HG03025 (cell line): ENCODE data around the gene HOXD3.

Source experiments
- ATAC-seq: cut with Tn5 transposase; IDR thresholded peaks from one replicate; pipeline ENCODE4 v1.9.1; 2021; ENCODE audit warnings: mild to moderate bottlenecking, moderate library complexity; ENCODE audit not compliant: unreplicated experiment, low FRiP score

HOXD3 gene

DNA sequence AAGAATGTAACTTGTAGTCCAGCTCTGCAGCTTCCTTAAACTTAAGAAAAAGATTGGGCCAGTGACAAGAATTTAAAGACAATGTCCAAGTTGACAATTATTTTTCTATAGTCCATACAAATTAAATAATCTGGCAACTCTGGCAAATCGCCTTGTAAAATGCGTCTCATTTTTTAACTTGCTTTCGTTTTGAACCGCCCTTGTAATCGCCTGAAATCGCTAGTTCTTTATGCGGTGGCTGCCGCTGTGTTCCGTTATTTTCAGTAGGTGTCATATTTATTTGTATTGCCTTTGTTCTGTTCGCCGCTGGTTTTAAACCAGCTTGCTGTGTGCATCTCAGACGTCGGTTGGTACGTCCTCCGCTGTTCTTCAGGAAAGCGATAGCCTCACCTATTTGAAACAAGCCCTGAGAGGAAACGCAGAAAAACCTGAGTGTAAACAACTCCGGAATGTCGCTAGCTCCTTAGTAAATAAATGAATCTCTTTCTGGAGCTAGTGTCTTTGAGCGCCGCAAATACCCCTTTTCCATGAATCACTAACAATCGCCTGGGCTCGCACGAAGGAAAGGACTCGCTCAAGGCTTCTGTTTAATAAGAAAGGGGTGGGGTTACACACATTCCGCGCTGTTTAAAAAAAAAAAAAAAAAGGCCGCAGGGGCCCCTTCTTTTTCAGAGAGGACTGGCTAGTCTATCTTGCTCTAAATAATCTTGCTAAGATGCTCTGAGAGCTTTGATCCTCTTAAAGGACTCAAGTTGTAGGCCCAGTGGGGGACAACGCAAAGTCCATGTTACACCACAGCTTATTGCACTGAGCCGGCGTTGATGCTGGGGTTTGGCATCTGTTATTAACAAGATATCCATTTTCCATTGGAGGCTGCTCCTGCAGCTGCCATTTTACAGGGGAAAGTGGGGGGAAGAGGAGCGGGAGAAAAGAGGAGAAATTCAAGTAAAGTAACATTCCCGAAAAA is 24.6 kb upstream of the HOXD3 start:
- ATAC-seq, result no peak

DNA sequence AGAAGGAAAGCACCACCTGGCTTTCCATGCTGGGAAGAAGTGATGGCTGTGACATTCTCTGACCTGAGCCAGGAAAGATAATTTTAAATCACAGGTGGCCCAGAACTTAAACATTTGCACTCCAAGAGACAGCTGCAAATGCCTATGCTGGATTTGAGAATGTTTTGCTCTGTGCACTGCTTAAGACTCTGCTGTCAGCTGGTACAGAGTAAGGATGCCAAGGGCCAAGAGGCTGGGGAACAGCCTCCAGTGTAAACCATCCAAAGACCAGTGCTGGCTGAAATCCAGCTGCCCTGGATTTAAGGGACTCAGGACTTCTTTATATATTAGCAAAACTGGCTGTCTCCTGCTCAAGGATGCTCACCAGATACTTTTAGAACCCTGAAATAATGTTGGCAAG is 23.7 kb upstream of the HOXD3 start:
- ATAC-seq, result no peak

DNA sequence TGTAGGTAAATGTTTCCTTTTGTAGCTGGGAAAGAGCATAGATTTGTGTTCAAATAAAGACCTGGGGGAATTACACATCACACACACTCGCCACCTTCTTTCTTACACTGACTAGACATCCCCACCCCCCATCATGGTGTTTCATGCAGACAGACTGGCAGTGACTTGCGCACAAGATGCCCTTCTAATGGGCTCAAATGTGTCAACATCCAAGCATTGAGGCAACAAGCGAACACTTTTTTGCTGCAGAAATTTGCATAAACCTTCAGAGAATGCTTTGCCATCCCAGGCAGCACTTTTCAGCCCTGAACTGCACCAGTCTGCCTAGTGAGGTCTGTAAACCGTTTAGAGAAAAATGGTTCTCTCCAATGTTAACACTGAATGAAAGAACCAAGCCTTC is 23.1 kb upstream of the HOXD3 start:
- ATAC-seq, result no peak

DNA sequence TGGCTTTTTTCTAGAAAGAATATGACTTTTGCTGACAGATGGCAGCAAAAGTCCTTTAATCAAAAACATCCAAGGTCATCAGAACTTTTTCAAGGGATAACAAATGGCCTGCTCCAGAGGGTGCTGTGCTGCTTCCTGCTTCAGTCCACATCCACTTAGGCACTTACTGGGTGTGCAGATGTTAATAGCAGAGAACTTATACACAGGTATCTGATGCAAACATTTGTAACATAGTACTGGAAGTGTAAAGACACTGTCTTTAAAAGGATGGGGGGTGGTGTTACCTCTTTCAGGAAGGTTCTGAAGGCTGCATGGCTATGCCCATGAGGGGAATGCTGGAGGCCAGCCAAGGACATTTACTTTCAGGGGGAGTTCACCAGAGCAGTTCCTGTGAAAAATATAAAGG is 22.1 kb upstream of the HOXD3 start:
- no peak for ATAC-seq

DNA sequence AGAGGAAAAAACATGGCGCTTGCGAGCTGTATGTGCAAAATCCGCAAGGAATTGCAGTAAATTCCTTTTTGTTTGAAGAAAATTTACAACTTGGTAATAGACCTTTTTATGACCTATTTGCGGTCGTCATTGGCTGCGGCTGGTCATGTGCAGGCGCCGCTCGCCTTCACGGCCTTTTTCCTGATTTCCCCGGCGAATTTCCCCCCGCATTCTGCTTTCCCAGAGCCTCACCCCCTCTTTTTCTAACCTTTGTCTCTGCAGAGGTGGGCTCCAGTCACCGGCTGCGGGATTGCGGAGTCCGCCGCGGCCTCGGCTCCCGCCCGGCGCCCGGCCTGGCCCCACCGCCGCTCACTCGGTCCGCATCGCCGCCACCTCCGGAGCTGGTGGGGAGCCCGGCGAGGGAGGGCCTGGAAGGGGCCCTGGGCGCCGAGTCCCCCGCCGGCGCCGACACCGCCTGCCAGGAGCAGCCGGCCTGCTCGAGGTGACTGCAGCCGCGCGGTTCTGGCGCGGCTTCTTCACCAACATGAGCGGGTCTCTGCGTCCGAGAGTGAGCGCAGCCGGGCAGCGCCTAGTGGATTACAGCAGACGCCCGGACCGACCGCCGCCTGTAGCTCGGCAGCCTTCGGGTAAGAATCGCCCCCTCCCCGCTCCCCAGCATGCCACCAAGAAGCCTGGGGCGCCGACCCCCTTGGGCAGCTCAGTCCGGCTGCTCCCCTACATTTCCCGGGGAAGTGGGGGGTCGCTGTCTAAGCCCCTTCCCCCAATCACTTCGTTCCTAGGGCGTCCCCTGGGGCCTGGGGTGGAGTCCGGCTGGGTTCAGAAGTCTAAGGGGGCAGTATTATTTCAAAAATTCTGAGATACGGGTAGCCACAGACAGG is 20.5 kb upstream of the HOXD3 start:
- no peak for ATAC-seq

DNA sequence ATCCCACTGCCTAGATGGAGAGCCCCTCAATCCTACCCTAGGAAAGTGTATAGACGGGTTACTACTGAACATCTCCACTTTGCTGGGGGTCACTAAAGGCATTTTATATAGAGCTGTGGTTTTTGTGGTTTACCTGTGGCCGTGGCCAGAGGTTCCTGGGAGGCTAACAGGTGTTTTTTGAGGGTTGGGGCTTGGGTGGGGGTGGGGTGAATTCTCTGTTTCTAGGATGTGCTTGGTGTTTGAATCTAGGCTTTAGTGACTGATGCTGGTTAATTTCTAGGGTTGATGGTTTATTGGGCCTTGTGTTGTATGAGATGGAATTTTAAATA is 19.9 kb upstream of the HOXD3 start:
- no peak for ATAC-seq

DNA sequence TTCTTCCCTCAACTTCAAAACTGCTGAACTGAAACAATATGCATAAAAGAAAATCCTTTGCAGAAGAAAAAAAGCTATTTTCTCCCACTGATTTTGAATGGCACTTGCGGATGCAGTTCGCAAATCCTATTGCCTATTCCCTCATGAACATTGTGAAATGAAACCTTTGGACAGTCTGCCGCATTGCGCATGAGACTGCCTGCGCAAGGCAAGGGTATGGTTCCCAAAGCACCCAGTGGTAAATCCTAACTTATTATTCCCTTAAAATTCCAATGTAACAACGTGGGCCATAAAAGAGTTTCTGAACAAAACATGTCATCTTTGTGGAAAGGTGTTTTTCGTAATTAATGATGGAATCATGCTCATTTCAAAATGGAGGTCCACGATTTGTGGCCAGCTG is 19.2 kb upstream of the HOXD3 start:
- ATAC-seq, result no peak

DNA sequence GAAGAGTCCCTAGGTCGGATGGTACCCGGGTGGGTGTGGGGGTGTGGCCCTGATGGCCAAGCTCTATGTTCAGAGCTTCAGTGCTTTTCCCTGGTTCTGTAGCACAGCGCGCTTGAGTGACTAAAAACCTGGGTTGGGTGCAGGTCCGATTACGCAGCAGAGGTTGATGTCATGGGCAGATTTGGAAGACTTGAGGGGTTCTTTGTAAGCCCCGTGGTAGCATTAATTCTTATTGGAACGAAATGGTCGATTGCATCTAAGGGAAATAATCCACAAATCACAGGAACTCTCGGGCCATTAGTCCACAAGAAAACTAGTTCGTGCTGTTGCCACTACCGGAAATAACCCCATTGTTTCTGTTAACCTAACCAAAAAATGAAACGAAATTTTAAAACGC is 18.6 kb upstream of the HOXD3 start:
- ATAC-seq, result no peak

DNA sequence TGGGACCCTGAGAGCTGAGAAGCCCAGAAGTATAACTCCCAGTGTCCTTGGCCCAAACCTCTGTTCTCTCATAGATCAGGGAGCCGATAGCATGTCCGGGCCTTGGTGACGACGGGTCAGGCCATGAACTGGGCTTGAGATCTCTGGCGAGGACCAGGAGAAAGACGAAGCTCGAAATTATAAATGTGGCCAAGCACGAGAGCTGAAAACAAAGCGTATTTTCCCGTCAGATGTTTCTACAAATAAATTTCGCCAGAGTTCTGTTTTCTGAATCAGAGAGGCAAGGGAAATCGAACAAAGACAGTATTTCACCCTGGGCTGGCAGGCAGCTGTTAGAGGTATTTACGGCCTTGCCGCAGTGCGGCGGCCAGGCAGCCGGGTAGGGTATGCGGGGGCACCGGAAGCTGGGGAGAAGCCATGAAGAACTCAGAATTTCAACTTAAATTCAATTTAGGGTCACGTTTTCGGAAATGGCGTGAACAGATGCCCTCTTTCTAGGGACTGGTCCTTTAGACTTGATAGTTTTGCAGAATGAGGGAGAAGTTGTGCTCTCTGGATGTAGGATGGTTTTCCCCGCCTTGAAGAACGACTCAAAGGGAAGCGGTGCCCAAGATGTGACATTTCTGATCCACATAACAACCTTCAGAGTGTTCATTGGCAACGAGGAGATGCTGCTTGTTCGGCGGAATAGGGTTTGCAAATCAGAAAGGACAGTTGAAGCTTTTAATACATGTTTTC is 18.0 kb upstream of the HOXD3 start:
- ATAC-seq, result no peak

DNA sequence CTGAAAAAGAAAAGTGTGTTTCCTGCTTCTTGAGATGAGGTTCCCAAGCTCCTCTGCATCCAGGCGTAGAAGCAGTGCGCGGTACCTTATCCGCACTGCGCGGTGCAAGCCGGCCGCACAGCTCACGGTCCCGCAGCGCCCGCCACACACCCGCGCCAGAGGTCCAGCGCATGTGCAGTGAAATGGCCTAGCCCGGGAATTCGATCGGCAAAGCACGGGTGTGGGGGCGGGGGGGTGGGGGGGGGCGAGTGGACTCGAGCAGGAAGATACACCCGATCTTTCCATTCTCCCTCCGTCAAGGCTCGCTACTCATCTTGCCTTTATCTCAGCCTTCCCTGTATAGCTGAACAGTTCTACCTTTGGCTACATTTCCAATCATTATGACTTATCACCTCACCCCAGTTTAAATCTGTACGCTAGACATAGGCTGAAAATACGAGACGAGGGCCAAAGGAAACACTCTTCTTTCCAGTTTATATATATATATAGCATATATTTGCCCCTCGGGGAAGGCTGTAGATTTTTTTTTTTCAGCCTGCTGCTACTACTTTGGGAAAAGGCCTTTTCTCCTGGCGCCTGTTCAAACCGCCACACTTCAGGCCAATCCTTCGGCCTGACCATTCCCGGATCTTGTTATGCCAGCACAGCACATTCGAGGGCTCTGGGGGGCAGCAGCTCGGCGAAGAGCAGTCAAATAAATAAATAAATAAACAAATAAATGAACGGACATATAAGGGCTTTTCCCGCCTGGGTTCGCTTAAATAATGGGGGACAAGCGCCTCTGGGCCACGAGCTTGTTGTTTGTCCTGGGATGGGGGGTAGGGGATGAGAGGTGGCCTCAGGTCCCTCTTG is 17.2 kb upstream of the HOXD3 start:
- ATAC-seq, result no peak

DNA sequence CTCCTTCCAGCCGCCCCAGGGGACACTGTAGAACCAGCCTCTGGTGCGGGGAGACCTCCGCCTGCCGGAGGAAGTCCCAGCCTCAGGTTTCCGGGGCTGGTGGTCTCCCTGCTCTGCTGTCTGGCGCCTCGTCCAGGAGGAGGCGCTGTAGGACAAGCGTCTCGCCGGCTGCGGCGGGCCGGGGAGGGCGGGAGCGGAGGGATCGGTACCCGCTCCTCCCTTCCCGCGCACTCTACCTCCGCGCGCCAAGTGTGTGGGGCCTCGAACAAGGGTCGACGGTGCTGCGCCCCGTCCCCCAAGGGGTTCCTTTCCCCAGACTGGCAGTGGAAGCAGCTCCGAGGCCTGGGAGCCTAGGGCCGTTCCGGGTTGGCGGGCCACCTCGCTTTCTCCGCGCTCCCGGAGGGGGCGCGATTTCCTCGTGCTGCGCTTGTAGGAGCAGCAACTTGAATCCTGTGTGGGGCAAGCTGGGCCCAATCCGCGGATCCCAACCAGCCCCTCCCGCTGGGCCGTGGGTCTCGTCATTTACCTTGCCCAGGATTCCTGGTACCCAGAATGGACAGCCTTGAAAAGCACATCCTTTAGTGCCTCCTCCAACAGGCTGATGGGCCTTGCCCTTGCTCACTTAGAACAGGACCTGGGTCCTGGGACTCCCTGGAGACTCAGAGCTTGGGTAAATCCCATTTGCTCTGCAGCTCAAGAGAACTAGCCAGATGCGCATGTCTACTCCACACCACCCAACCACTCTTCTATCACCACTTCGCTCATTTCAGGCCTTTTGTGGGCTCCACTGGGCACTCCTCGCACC is 16.4 kb upstream of the HOXD3 start:
- ATAC-seq, result peak; percentile 88

DNA sequence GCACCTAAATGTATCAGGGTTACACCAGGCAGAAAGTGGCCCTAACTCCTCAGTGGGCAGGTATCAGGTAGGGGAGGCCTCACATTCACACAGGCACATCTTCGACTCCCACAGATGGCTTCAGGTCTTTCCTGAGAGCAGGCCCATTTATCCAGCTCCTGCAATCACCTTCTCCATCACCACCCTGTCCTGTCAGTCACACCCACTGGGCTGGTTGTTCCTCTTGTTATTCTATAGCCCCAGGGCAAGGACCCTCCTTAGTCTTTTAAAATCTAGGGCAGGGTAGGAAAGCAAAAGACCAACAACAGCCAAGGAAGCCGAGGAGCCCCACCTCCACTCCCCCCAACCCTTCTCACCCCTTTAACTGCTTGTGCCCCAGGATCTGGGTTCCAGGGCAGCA is 14.8 kb upstream of the HOXD3 start:
- no peak for ATAC-seq

DNA sequence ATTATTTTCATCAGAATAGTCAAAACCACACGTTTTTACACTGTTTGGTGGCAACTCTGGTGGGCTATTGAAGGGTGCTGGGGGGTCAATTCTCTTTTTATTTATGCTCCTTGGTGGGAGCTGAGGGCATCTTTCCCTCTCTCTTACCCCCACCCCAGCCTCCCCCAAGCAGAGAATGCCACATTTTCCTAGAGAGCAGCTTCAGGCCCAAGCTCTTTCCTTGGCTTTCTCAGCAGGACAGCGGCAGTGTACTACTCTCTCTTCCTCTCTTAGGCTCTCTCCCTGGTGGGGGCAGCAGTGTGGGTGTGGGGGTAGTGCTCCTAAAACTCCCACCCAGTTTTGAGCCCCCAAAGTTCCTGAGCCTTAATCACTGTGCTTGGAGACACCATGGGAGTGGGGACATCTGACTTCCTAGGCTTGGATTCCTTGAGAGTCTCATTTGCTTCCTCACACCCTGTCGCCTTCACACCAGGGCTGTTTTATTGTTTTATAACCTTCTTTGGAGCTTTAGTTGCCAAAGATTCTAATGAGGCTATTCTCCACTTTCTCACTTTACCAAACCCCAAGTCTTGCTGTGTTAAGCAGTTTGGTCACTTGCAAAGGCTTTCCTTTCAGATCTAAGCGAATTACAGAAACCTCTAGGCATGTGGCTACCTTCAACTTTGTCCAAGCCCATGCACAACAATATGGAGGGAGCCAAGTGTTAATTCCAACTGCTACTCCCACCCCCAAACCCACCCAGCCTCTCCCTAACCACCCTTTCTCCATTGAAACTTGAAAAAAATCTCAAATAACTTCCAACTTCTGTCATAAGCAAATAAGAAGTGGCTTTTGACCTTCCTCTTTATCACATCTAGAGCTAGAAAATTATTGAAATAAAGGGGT is 11.8 kb upstream of the HOXD3 start:
- ATAC-seq, result no peak

DNA sequence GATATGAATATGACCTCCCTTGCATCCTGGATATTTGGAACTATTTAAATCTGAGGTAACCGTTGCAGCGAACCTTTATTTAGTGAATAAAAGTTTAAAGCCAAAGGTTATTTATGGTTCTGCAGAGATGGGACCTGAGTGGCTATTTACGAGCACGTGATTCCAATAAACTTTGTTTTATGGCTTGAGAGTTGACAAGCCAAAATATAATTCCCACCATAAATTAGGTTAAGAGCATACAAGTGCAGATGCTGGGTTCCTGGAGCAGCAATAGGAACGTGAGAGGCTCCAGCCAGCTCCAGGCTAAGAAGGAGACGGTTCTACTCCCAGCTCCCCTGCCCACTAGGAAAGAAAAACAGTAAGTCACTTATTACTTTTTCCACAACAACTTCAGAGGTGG is 11.0 kb upstream of the HOXD3 start:
- ATAC-seq, result no peak

DNA sequence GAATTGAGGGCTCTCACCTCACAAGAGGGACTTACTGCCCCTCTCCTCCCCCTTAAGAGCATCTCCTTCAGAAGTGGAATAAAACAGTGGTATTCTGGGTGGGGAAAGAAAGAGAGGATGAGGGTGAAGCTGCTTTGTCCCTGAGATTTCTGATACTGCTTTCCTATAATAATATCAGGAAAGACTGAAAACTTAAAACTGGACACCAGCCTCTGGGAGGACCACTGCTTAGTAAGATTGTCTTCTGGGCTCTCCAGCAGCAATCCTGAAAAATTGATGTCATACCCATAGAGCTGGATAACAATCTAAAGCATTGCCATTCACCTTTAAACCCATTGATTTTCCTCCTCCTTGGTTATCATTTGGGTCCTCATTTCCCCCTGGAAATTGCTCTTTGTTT is 10.5 kb upstream of the HOXD3 start:
- no peak for ATAC-seq

DNA sequence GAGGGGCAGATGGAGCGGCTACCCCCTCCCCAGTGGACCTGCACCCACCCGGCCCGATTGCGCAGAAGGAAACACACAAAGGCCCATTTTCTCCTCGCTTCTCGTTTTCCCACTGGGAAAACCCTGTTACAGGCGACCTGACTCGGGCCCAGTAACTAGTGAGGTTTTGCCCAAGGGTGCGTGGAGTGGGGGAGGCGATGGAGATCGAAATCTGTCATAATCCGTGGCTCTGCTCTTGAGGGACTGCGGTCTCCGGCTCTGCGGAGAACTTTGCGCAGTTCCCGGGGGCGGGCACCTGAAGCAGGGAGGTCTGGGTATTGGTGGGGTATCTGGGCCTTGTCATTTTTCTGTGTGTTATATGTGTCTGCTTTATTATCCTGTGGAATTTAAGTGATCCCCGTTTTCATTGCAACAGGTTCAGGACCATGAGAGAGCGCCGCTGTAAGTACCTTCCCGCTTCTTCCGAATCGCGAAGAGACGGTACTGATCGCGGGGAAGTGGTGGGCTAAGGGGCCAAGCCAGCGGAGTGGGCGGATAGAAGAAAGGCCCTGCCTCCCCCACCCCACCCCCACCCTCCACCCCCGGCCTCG is 9.8 kb upstream of the HOXD3 start:
- no peak for ATAC-seq

DNA sequence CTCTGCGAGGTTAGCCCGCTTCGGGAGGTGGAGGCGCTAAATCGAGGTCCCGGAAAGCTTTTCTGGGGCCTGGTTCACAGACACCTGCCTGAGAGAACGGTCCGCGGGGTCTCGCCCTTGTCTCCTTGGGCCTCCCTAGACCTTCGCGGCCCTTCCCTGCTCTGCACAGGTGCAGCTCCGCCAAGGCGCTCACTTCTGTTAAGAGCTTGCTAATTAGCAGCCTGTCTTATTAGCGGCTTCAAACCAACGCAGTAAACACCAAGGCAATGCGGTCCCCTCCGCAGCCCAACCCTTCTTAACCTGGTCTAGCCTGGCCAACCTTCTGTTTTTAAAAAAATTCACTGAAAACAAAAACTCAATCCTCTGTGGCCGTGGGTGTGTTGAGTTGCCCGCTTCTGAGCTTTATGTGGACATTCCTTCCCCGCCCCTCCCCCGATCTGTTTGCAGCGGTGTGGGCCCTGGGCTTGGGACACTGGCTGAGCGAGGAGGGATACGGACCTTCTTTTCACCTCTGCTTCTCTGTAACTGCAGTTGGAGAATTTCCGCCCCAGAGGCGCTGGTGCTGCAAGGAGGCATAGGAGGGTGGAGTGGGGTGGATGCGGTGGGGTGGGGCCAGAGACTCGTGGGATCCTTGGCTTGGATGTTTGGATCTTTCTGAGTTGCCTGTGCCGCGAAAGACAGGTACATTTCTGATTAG is 9.2 kb upstream of the HOXD3 start:
- no peak for ATAC-seq
